HCT116 (cell line): ENCODE results near the gene PKNOX2. TPM values are rescaled to one million over a fixed set of nuclear protein-coding genes. Genes with fewer than 3 reads are reported as not detected.

Experiments
- ATAC-seq: fragments of 200-7000 bp; cut with Tn5 transposase; 2 replicates; pipeline ENCODE4 v1.9.1; 2020; ENCODE audit warnings: mild to moderate bottlenecking, moderate library complexity
- BruUV-seq: library from RNA; stranded (reverse); fragments of 400-500 nt; replicated peaks from 2 replicates; lab custom pipeline; 2021; lab: Mats Ljungman, UMichigan
- CTCF ChIA-PET: fragments of 300-600 bp; sonication (Branson Sonifier 250); formaldehyde crosslinking; loops from one replicate; lab custom pipeline; 2021; ENCODE audit warnings: antibody characterized with exemption; lab: Charles Lee
- POLR2A ChIA-PET: fragments of 300-600, 350-600 bp; sonication (Branson Sonifier 250); formaldehyde crosslinking; loops from one replicate; lab custom pipeline; 2021; ENCODE audit warnings: antibody characterized with exemption; lab: Charles Lee
- RAD21 ChIA-PET, 2 experiments: fragments of 300-600 bp; sonication (Branson Sonifier 250); formaldehyde crosslinking; loops; one replicate each; lab custom pipeline; 2023; ENCODE audit warnings: low total read pairs in 2 of 2; ENCODE audit not compliant: uncharacterized antibody in 2 of 2, unreplicated experiment in 2 of 2, low non-redundant PET in 1 of 2; lab: Charles Lee
- DNase-seq: peaks from one replicate; pipeline ENCODE4 v3.0.0-alpha.2; 2010; ENCODE audit warnings: low read depth, low spot score
- H2AFZ ChIP-seq: fragments of 200-600 bp; shearing (Covaris generic), sonication (generic); 2 replicates; pipeline ENCODE4 v1.6.1; 2017; ENCODE audit warnings: low read depth, mixed run types, mixed read lengths, antibody characterized with exemption, low read length; ENCODE audit not compliant: poor library complexity, severe bottlenecking
- H3K27ac ChIP-seq: 2 replicates; pipeline ENCODE4 v1.5.1; 2012; ENCODE audit warnings: low read depth, low read length
- H3K27me3 ChIP-seq: fragments of 200-600 bp; sonication (generic); 2 replicates; pipeline ENCODE4 v1.6.1; 2016; ENCODE audit warnings: mixed run types, low read length, mixed read lengths; ENCODE audit not compliant: insufficient read depth
- H3K36me3 ChIP-seq, 2 experiments: fragments of 200-500 bp in 1 of 2; fragments of 200-600 bp in 1 of 2; sonication (Bioruptor generic) in 1 of 2; sonication (generic) in 1 of 2; 2 replicates each; pipeline versions ENCODE4 v1.5.1 to v1.6.1; 2014 to 2016; ENCODE audit warnings: low read length in 2 of 2, inconsistent platforms in 1 of 2, mixed read lengths in 1 of 2, mixed run types in 1 of 2; ENCODE audit not compliant: insufficient read depth in 2 of 2, control insufficient read depth in 1 of 2
- H3K4me1 ChIP-seq, 2 experiments: fragments of 200-600 bp in 1 of 2; sonication (generic) in 1 of 2; 2 replicates each; pipeline versions ENCODE4 v1.5.1 to v1.6.1; 2012 to 2017; ENCODE audit warnings: low read length in 2 of 2, inconsistent platforms in 1 of 2, mild to moderate bottlenecking in 1 of 2, mixed read lengths in 1 of 2, mixed run types in 1 of 2, moderate library complexity in 1 of 2; ENCODE audit not compliant: insufficient read depth in 2 of 2, control insufficient read depth in 1 of 2
- H3K4me2 ChIP-seq: fragments of 200-600 bp; sonication (generic); 2 replicates; pipeline ENCODE4 v1.6.1; 2017; ENCODE audit warnings: mixed run types, low read length, mixed read lengths
- H3K4me3 ChIP-seq, 2 experiments: fragments of 200-600 bp in 1 of 2; sonication (generic) in 1 of 2; replicated peaks in 1 of 2; 2 replicates each; pipeline ENCODE4 v1.5.1; 2011 to 2016; ENCODE audit warnings: low read length in 2 of 2, control low read depth in 1 of 2, low read depth in 1 of 2, mild to moderate bottlenecking in 1 of 2, mixed read lengths in 1 of 2, mixed run types in 1 of 2
- H3K79me2 ChIP-seq: fragments of 200-600 bp; sonication (generic); 2 replicates; pipeline ENCODE4 v1.6.1; 2017; ENCODE audit warnings: mild to moderate bottlenecking, mixed run types, low read length, moderate library complexity, mixed read lengths; ENCODE audit not compliant: insufficient read depth
- H3K9ac ChIP-seq: fragments of 200-600 bp; sonication (generic); 2 replicates; pipeline ENCODE4 v1.6.1; 2016; ENCODE audit warnings: low read length, mixed read lengths
- H3K9me2 ChIP-seq: fragments of 200-600 bp; sonication (generic), shearing (Covaris generic); 2 replicates; pipeline ENCODE4 v1.6.1; 2017; ENCODE audit warnings: mixed run types, mild to moderate bottlenecking, moderate library complexity; ENCODE audit not compliant: insufficient read depth
- H3K9me3 ChIP-seq, 2 experiments: fragments of 200-500 bp in 1 of 2; fragments of 200-600 bp in 1 of 2; sonication (Bioruptor generic) in 1 of 2; sonication (generic) in 1 of 2; 2 replicates each; pipeline ENCODE4 v1.6.1; 2014 to 2017; ENCODE audit warnings: low read length in 2 of 2, mixed read lengths in 2 of 2, inconsistent platforms in 1 of 2, low read depth in 1 of 2, mild to moderate bottlenecking in 1 of 2, mixed run types in 1 of 2, moderate library complexity in 1 of 2; ENCODE audit not compliant: control insufficient read depth in 1 of 2, insufficient read depth in 1 of 2
- H4K20me1 ChIP-seq: fragments of 200-600 bp; sonication (generic), shearing (Covaris generic); 2 replicates; pipeline ENCODE4 v1.6.1; 2017; ENCODE audit warnings: mixed run types, mild to moderate bottlenecking, moderate library complexity; ENCODE audit not compliant: insufficient read depth
- CEBPB ChIP-seq: IDR thresholded peaks from 2 replicates; pipeline ENCODE4 v1.6.1; 2012; ENCODE audit warnings: low read depth
- CTCF ChIP-seq, 3 experiments: fragments of 200-600 bp in 1 of 3; sonication (generic) in 1 of 3; IDR thresholded peaks in 2 of 3; conservative IDR thresholded peaks in 1 of 3; 2 replicates each; pipeline ENCODE4 v1.5.1; 2012 to 2017; ENCODE audit warnings: low read depth in 2 of 3, low read length in 2 of 3, antibody characterized with exemption in 1 of 3, borderline replicate concordance in 1 of 3, control low read depth in 1 of 3, mild to moderate bottlenecking in 1 of 3, mixed read lengths in 1 of 3, mixed run types in 1 of 3, moderate library complexity in 1 of 3; ENCODE audit not compliant: insufficient read depth in 1 of 3
- ELF1 ChIP-seq: IDR thresholded peaks from 2 replicates; pipeline ENCODE4 v1.6.1; 2012; ENCODE audit warnings: low read depth, borderline replicate concordance
- EZH2 ChIP-seq: fragments of 200-600 bp; sonication (generic); IDR thresholded peaks from 2 replicates; pipeline ENCODE4 v1.6.1; 2017; ENCODE audit warnings: antibody characterized with exemption, mixed run types
- EZH2phosphoT487 ChIP-seq: fragments of 200-600 bp; IDR thresholded peaks from 2 replicates; pipeline ENCODE4 v1.6.1; 2018; ENCODE audit warnings: antibody characterized with exemption, borderline replicate concordance
- FOSL1 ChIP-seq: IDR thresholded peaks from 2 replicates; pipeline ENCODE4 v1.6.1; 2012; ENCODE audit warnings: low read depth
- POLR2AphosphoS5 ChIP-seq: IDR thresholded peaks from 2 replicates; pipeline ENCODE4 v1.6.1; 2011; ENCODE audit warnings: mild to moderate bottlenecking, low read depth, low read length, moderate library complexity
- RAD21 ChIP-seq: IDR thresholded peaks from 2 replicates; pipeline ENCODE4 v1.6.1; 2012; ENCODE audit warnings: low read depth, mild to moderate bottlenecking
- REST ChIP-seq: IDR thresholded peaks from 2 replicates; pipeline ENCODE4 v1.6.1; 2012; ENCODE audit warnings: low read depth
- SIN3A ChIP-seq: IDR thresholded peaks from 2 replicates; pipeline ENCODE4 v1.6.1; 2012; ENCODE audit warnings: low read depth
- SP1 ChIP-seq: IDR thresholded peaks from 2 replicates; pipeline ENCODE4 v1.6.1; 2012; ENCODE audit warnings: low read depth
- SRF ChIP-seq: IDR thresholded peaks from 2 replicates; pipeline ENCODE4 v1.6.1; 2012; ENCODE audit warnings: low read depth
- TCF7L2 ChIP-seq: IDR thresholded peaks from 2 replicates; pipeline ENCODE4 v1.7.0; 2011; ENCODE audit warnings: borderline replicate concordance, inconsistent platforms; ENCODE audit not compliant: insufficient read depth, insufficient read length; ENCODE audit errors: extremely low read depth
- YY1 ChIP-seq: IDR thresholded peaks from 2 replicates; pipeline ENCODE4 v1.6.1; 2011; ENCODE audit warnings: low read length, low read depth, moderate library complexity, mild to moderate bottlenecking; ENCODE audit not compliant: insufficient replicate concordance; ENCODE audit errors: extremely low read depth
- ZBTB33 ChIP-seq: IDR thresholded peaks from 2 replicates; pipeline ENCODE4 v1.6.1; 2011; ENCODE audit warnings: mild to moderate bottlenecking, low read length, moderate library complexity; ENCODE audit not compliant: insufficient replicate concordance; ENCODE audit errors: extremely low read depth
- ZFX ChIP-seq: fragments of 450-650 bp; IDR thresholded peaks from 2 replicates; pipeline ENCODE4 v1.6.1; 2017
- ZNF274 ChIP-seq: fragments of 200-500 bp; sonication (Bioruptor generic); IDR thresholded peaks from 2 replicates; pipeline ENCODE4 v1.6.1; 2014; ENCODE audit warnings: mild to moderate bottlenecking, low read depth, low read length, inconsistent platforms
- intact Hi-C: fragments of 100-400 bp; cut with micrococcal nuclease; formaldehyde crosslinking; loops from 2 replicates; pipeline ENCODE4 v1.10.0; 2022
- total RNA-seq: library from RNA; stranded (reverse); gene quantifications from one replicate; pipeline ENCODE4 v1.2.1, GENCODE V29; 2021; ENCODE audit not compliant: unreplicated experiment

Gene PKNOX2
- total RNA-seq, 1 experiment from 2014 or later = 0.20 TPM

- H3K36me3 ChIP-seq = no peaks in the 10 kb centered on the region
- H2AFZ ChIP-seq = no peak overlapping the region
- H3K27ac ChIP-seq = no peak overlapping the region
- H4K20me1 ChIP-seq = no peaks in the 10 kb centered on the region
- DNase-seq (no peak), ATAC-seq (no peak)
- ChIA-PET CTCF (no interaction called here), POLR2A (no interaction called here), RAD21 (no interaction called here)
- H3K9me3 ChIP-seq = no peaks in the 10 kb centered on the region
- no peak overlapping the region for H3K9ac ChIP-seq
- H3K4me1 ChIP-seq = no peaks in the 10 kb centered on the region
- TF ChIP-seq RAD21 (no peak), YY1 (no peak), ZNF274 (no peak), ZBTB33 (no peak), REST (no peak), SRF (no peak), SIN3A (no peak), SP1 (no peak), CEBPB (no peak), ELF1 (no peak), EZH2 (no peak), ZFX (no peak), EZH2phosphoT487 (no peak), POLR2AphosphoS5 (no peak), TCF7L2 (no peak), CTCF (IDR thresholded peaks at IDR 0.05 in 2 of 3, conservative IDR thresholded peaks at IDR 0.05 in 1 of 3; ENCODE audit: borderline replicate concordance in 1 of 3, insufficient read depth in 1 of 3, low read depth in 2 of 3, low read length in 2 of 3) (no peak), FOSL1 (no peak)
- H3K79me2 ChIP-seq = no peaks in the 10 kb centered on the region
- H3K4me3 ChIP-seq = no peak overlapping the region
- BruUV-seq = no TSS peak
- no peaks in the 10 kb centered on the region for H3K9me2 ChIP-seq
- H3K4me2 ChIP-seq = no peak overlapping the region
- intact Hi-C loops = no loop called here
- 0 out of 2 replicates have a peak, but pooled peaks cover under 1% of the 10 kb centered on the region for H3K27me3 ChIP-seq
These were observed 87.4 kb downstream of the PKNOX2 start for GRCh38 chr11:125251956-125252355.
